Uterus (tissue), 2 donors: ENCODE measurements around the gene ANKRD13C.

Source experiments
- CTCF ChIP-seq, 4 experiments: fragments of 200-600 bp in 2 of 4; fragments of 450-650 bp in 2 of 4; sonication (generic) in 2 of 4; IDR thresholded peaks; one replicate each; pipeline ENCODE4 v1.5.1; 2016 to 2019; ENCODE audit warnings: antibody characterized with exemption in 4 of 4, mild to moderate bottlenecking in 2 of 4, moderate library complexity in 1 of 4
- POLR2A ChIP-seq, 2 donors: fragments of 450-650 bp; IDR thresholded peaks; one replicate each; pipeline ENCODE4 v1.6.1; 2016; ENCODE audit warnings: antibody characterized with exemption in 2 of 2, mild to moderate bottlenecking in 1 of 2, moderate library complexity in 1 of 2

- TF ChIP-seq CTCF (IDR thresholded peaks at IDR 0.05), result no peak
- TF ChIP-seq POLR2A (IDR thresholded peaks at IDR 0.05), result no peak
These were observed 39.7 kb downstream of the ANKRD13C start for GRCh38 chr1:70314706-70315304.
